Tibial nerve (tissue), 4 donors: Measurements from ENCODE around the gene TUBA1A.

Source experiments
- CTCF ChIP-seq, 5 experiments: fragments of 200-600 bp in 3 of 5; fragments of 450-650 bp in 2 of 5; sonication (generic) in 3 of 5; IDR thresholded peaks; one replicate each; pipeline ENCODE4 v1.5.1; 2016 to 2019; ENCODE audit warnings: antibody characterized with exemption in 5 of 5, mild to moderate bottlenecking in 3 of 5, moderate library complexity in 2 of 5
- EP300 ChIP-seq, 2 donors: sonication (generic); formaldehyde crosslinking; IDR thresholded peaks; one replicate each; pipeline ENCODE4 v1.6.1; 2017; ENCODE audit warnings: antibody characterized with exemption in 2 of 2, mild to moderate bottlenecking in 1 of 2
- POLR2A ChIP-seq, 2 donors: fragments of 450-650 bp; IDR thresholded peaks; one replicate each; pipeline ENCODE4 v1.6.1; 2017; ENCODE audit warnings: antibody characterized with exemption in 2 of 2, mild to moderate bottlenecking in 2 of 2, moderate library complexity in 2 of 2

DNA sequence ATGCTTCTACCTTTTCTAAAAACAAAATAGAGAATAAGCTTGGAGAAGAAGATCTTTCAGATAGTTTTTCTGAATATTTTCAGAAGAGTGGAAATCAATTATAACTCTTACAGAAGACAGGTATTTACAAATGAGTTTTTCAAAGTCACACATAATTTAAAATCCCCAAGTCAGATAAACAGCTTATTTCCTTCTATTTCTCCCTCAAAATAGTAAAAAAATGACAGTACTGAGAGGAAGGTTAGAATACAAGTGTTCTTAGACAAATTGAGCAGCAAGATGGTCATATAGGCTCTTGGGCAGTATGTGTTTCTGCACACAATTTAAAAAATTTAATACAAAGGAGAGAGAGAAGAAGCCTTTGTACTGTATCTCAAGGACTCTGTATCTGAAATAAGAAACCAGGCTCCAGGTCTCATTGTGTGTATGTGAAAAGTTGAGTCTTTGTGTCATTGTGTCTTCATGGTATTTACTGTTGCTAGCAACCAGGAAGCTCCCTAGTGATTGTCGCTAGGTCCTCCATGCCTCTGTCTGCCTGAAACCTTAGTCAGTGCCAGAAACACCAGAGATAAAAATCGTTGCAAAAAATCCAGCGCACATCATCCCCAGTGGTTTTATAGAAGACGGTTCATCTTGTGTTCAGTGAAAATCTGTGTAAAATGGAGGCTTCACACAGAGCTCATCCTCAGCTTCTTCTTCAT lies 12.9 kb upstream of the TUBA1A start:
- TF ChIP-seq CTCF (IDR thresholded peaks at IDR 0.05): no peak
- TF ChIP-seq POLR2A (IDR thresholded peaks at IDR 0.05): no peak
- no peak for TF ChIP-seq EP300 (IDR thresholded peaks at IDR 0.05)
